ENCODE measurements around the gene COL13A1. TPM values are rescaled to one million over a fixed set of nuclear protein-coding genes. Genes with fewer than 3 reads are reported as not detected.

Gene COL13A1
- total RNA-seq, 1 experiment from 2014 or later, result 0.11 TPM

GRCh38 chr10:69929575-69929974, 127.9 kb downstream of the COL13A1 start:
- in situ Hi-C loops (cut with HindIII; ENCODE audit: low pct_unique_long_range_greater_than_20kb, low sequenced_read_pairs), result no loop called here
- no peak for DNase-seq (ENCODE audit: low read depth, low spot score)

DNA sequence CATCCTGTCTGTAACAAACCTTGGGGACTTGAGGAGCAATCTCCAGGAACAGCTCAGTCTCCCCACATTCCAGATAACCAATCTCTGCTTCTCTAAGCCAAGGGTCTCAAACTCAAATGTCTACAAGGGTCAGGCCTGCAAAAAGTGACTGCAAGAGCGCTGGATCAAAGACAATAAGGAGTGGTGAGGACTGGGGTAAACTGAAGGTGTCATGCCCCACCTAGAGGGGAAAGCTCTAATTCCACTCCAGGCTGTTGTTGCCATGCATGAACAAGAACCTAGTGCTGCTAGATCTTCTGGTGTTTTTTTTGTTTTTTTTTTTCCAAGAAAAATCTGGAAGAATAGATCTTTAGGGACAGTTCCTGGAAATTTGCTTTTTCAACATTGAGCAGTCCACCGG, 133.1 kb downstream of the COL13A1 start:
- peak; percentile 32 for DNase-seq (ENCODE audit: low read depth, low spot score)
- in situ Hi-C loops (cut with HindIII; ENCODE audit: low pct_unique_long_range_greater_than_20kb, low sequenced_read_pairs), result no loop called here

- peak; percentile 12 for DNase-seq (ENCODE audit: low read depth, low spot score)
- in situ Hi-C loops (cut with HindIII; ENCODE audit: low pct_unique_long_range_greater_than_20kb, low sequenced_read_pairs), result no loop called here
Observed at GRCh38 chr10:69936091-69936490, 134.4 kb downstream of the COL13A1 start.

- in situ Hi-C loops (cut with HindIII; ENCODE audit: low pct_unique_long_range_greater_than_20kb, low sequenced_read_pairs), result no loop called here
- DNase-seq (ENCODE audit: low read depth, low spot score), result no peak
Observed at GRCh38 chr10:69938541-69938991, 136.9 kb downstream of the COL13A1 start.

GRCh38 chr10:69939061-69939460, 137.4 kb downstream of the COL13A1 start:
- DNase-seq (ENCODE audit: low read depth, low spot score), result no peak
- in situ Hi-C loops (cut with HindIII; ENCODE audit: low pct_unique_long_range_greater_than_20kb, low sequenced_read_pairs), result no loop called here

- DNase-seq (ENCODE audit: low read depth, low spot score), result no peak
- in situ Hi-C loops (cut with HindIII; ENCODE audit: low pct_unique_long_range_greater_than_20kb, low sequenced_read_pairs), result no loop called here
Observed at GRCh38 chr10:69939481-69939880, 137.8 kb downstream of the COL13A1 start.

GRCh38 chr10:69941730-69942129, 140.0 kb downstream of the COL13A1 start:
- in situ Hi-C loops (cut with HindIII; ENCODE audit: low pct_unique_long_range_greater_than_20kb, low sequenced_read_pairs), result no loop called here
- DNase-seq (ENCODE audit: low read depth, low spot score), result no peak

DNA sequence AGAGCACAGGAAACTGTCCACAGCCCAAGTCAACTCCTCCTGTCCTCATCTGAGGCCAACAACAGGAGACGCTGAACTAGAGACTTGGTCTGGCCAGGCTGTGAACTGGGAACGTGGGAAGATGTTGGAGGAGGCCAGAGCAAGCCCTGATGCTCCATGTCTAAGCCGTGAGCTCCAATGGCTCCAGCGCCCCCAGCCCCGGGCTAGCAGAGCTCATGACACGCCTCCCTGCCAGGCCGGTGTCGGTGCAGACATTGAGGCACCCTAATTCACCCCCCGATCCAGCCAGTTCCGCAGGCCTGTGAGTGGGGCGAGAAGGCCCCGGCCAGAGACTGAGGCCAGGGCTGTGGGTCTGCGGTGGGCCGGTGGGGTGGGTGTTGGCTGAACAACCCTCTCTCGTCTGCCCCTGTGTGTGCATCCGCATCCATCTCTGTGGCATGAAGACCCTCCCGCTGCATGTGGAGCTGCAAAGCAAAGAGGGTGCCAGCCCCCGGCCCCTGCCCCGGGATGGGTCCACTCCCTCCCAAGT, 141.7 kb downstream of the COL13A1 start:
- in situ Hi-C loops (cut with HindIII; ENCODE audit: low pct_unique_long_range_greater_than_20kb, low sequenced_read_pairs), result no loop called here
- no peak for DNase-seq (ENCODE audit: low read depth, low spot score)

DNA sequence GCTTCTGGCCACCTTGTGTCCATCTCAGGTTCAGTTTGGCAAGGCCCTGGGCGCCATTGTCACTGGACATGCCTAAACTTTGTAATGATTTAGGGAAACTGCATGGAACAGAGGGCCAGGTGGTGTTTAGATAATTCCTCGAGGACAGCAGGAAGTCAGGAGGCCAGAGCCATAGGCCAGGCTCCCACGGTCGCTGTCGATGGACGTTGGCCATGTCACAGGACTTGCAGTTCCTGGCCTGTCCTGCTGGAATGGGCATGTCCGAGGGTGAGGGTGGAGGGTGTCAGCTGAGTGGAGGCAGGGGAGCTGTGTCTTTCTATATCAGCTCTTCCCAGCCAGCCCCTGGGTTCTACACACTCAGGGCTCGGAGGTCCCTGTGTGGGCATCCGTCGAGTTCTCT, 143.1 kb downstream of the COL13A1 start:
- DNase-seq (ENCODE audit: low read depth, low spot score), result no peak
- in situ Hi-C loops (cut with HindIII; ENCODE audit: low pct_unique_long_range_greater_than_20kb, low sequenced_read_pairs), result no loop called here

DNA sequence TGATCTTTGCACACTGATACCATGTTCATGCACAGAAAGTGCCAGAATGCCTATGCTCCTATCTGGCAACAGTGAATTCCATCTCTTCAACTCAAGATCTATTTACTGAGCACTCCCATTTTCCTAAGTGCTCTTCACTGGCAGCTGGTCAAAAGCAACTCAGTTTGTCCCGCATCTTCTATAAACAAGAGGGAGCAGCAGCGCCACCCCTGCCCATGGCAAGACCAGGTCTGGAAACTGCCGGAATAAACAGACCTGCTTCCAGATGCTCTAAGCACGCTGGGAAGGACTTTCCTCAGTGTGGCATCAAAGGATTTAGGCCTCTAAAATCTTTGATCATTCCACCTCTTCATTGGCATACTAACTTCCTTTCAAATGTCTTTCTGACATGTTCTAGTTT, 146.6 kb downstream of the COL13A1 start:
- DNase-seq (ENCODE audit: low read depth, low spot score), result peak; percentile 9
- in situ Hi-C loops (cut with HindIII; ENCODE audit: low pct_unique_long_range_greater_than_20kb, low sequenced_read_pairs), result no loop called here

GRCh38 chr10:69949770-69950169, 148.1 kb downstream of the COL13A1 start:
- DNase-seq (ENCODE audit: low read depth, low spot score), result no peak
- in situ Hi-C loops (cut with HindIII; ENCODE audit: low pct_unique_long_range_greater_than_20kb, low sequenced_read_pairs), result no loop called here

DNA sequence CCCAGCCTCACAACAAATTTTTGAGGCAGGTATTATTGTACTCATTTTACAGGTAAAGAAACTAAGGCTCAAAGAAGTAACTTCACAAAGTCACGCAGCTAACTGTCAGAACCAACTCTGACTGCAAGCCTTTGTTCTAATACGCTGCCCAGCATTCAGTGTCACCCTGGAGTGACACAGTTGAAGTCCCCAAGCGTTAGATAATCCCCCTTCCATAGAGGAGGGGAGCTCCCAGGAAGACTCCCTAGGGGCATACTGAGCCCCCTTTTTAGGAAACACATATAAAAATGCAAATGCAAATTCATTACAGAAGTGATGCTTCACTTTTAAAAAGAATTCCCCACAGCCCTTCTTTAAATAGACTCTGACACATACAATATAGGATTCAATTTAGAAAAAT, 150.0 kb downstream of the COL13A1 start:
- DNase-seq (ENCODE audit: low read depth, low spot score), result no peak
- in situ Hi-C loops (cut with HindIII; ENCODE audit: low pct_unique_long_range_greater_than_20kb, low sequenced_read_pairs), result no loop called here

DNA sequence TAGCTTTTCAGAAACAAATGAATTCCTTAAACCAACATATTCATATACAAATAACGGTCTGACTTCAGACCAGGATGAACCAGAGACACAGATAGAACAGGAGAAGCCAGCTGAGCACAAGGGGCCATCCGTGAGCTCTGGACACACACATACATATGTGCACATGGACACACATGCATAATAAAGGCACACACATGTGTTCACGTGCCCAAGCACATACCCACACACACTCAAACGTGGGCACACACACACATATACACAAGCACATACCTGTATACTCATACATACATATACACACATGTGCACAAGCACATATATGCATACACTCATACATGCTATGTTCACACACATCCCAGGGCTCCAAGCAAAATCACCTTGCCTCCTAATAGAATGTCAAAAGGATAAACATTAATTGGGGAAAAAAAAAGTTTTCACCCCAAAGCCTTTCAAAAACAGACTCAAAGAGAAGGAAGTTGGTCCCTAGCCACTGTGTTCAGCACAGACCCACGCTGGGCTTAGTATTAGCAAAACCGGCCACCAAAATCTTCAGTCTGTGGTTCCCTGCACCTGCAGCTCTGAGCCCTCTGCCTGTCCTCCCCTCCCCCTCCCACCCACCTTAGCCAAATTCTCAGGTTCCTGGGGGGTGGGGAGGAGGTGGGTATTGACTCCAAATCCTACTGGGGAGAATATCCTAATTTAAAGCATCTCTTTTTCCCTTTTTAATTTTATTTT, 150.5 kb downstream of the COL13A1 start:
- in situ Hi-C loops (cut with HindIII; ENCODE audit: low pct_unique_long_range_greater_than_20kb, low sequenced_read_pairs), result no loop called here

GRCh38 chr10:69952821-69953221, 151.1 kb downstream of the COL13A1 start:
- in situ Hi-C loops (cut with HindIII; ENCODE audit: low pct_unique_long_range_greater_than_20kb, low sequenced_read_pairs), result no loop called here
- no peak for DNase-seq (ENCODE audit: low read depth, low spot score)

More for the DNA sequence above, 150.5 kb downstream of the COL13A1 start:
- no peak for DNase-seq (ENCODE audit: low read depth, low spot score)

DNA sequence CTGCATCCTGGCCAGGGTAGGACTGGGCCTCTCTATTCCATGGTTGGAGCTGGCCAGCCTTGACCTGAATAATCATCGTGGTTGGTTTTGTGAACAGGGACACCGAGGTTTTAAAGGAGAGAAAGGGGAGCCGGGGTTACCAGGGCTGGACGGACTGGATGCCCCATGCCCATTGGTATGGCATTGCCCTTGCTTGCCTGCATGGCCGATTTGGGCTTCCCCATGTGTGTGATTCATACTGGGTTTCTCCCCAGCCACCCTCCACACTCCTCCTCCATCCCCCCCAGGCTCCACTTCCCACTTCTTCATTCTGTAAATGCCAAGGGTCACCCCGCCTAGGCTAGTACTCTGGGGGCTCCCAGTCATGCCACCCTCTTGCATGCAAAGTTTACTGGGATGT, 152.1 kb downstream of the COL13A1 start:
- DNase-seq (ENCODE audit: low read depth, low spot score), result no peak
- in situ Hi-C loops (cut with HindIII; ENCODE audit: low pct_unique_long_range_greater_than_20kb, low sequenced_read_pairs), result no loop called here

GRCh38 chr10:69955211-69955805, 153.6 kb downstream of the COL13A1 start:
- in situ Hi-C loops (cut with HindIII; ENCODE audit: low pct_unique_long_range_greater_than_20kb, low sequenced_read_pairs), result no loop called here
- DNase-seq (ENCODE audit: low read depth, low spot score), result no peak

DNA sequence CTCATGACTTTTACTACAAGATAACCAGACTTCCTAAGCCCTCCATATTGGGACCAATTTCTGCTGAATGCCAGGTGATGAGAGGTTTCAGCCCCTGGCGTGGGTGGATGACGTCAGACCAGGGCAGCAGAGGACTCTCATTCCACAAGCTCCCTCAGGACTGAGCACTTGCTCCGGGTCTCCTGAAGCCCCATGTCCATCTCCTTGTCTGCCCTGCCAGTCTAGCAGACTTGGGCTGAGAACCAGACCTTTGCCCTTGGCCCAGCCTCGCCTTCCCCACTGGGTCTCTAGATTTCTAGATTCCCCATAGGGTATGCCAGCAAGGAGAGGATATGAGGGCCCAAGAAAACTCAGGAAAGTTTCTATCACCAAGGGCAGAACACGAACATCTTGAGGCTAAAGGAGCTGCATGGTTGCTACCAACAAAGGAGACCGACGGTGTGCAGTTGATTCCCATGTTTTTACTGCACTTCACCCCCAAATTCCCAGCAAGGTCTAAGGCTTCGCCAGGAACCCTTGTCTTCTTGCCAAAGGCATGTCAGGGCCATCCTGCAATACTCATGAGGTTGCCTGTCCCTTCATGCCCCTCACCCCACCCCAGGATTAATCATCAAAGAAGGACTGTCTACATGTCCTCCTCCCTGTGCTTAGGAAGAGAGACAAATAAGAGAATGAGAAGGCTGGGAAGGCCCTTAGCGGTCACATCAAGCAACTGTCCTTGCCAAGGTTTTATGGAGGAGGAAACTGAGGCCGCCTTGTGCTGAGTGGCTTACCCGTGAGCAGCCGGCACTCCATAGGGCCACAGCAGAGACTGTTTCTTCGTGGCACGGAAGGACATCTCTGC, 154.4 kb downstream of the COL13A1 start:
- no peak for DNase-seq (ENCODE audit: low read depth, low spot score)
- in situ Hi-C loops (cut with HindIII; ENCODE audit: low pct_unique_long_range_greater_than_20kb, low sequenced_read_pairs), result no loop called here

GRCh38 chr10:69956741-69957230, 155.1 kb downstream of the COL13A1 start:
- no peak for DNase-seq (ENCODE audit: low read depth, low spot score)
- in situ Hi-C loops (cut with HindIII; ENCODE audit: low pct_unique_long_range_greater_than_20kb, low sequenced_read_pairs), result no loop called here

Measured in SK-MEL-5 (cell line).